K562 (cell line): ENCODE measurements around the gene KIFC3. TPM values are rescaled to one million over a fixed set of nuclear protein-coding genes. Genes with fewer than 3 reads are reported as not detected.

Experiments used
- ATAC-seq: fragments of 200-7000 bp; cut with Tn5 transposase; 3 replicates; pipeline ENCODE4 v1.9.1; 2020; ENCODE audit warnings: moderate library complexity
- BruUV-seq: library from RNA; stranded (reverse); fragments of 400-500 nt; replicated peaks from 2 replicates; lab custom pipeline; 2021; lab: Mats Ljungman, UMichigan
- CTCF ChIA-PET: fragments of 300-600 bp; formaldehyde crosslinking; extraction: SDS; loops from one replicate; lab custom pipeline; 2021; ENCODE audit warnings: low intra/inter-chr PET ratio; lab: Yijun Ruan, JAX
- POLR2A ChIA-PET: fragments of 300-600, 350-650 bp; sonication (Branson Sonifier 250); formaldehyde crosslinking; extraction: SDS; loops from one replicate; lab custom pipeline; 2021; ENCODE audit warnings: antibody characterized with exemption, inconsistent platforms; lab: Yijun Ruan, JAX
- DNase-seq, 4 experiments: peaks; one replicate each; pipeline versions ENCODE4 v3.0.0 to v3.0.0-alpha.2; 2011 to 2018; ENCODE audit warnings: low spot score in 3 of 4, mixed read lengths in 3 of 4; ENCODE audit errors: extremely low read depth in 1 of 4
- FAIRE-seq: peaks from 2 replicates; lab custom pipeline; 2011; peaks lifted over from hg19 to GRCh38; lab: Jason Lieb, UNC
- H2AFZ ChIP-seq: 2 replicates; pipeline ENCODE4 v1.6.0; 2011; ENCODE audit warnings: low read depth, low read length, control low read depth, inconsistent platforms
- H3K27ac ChIP-seq: fragments of 200-600 bp; 3 replicates; pipeline ENCODE4 v1.8.0; 2011; ENCODE audit warnings: low read depth, mild to moderate bottlenecking, control low read depth, inconsistent platforms, low read length, moderate library complexity, mixed read lengths; ENCODE audit errors: extremely low read depth
- H3K27me3 ChIP-seq, 2 experiments: fragments of 300-600 bp in 1 of 2; 2 replicates in 1 of 2; 3 replicates in 1 of 2; pipeline versions ENCODE4 v1.6.0 to v1.8.0; 2011; ENCODE audit warnings: inconsistent platforms in 2 of 2, low read length in 2 of 2, mild to moderate bottlenecking in 1 of 2, mixed read lengths in 1 of 2, moderate library complexity in 1 of 2; ENCODE audit not compliant: control insufficient read depth in 2 of 2, insufficient read depth in 2 of 2
- H3K36me3 ChIP-seq: fragments of 300-600 bp; 3 replicates; pipeline ENCODE4 v1.8.0; 2011; ENCODE audit warnings: mild to moderate bottlenecking, low read length, inconsistent platforms; ENCODE audit not compliant: control insufficient read depth, insufficient read depth
- H3K4me1 ChIP-seq, 2 experiments: fragments of 200-600 bp in 1 of 2; replicated peaks in 1 of 2; 2 replicates in 1 of 2; 3 replicates in 1 of 2; pipeline versions ENCODE4 v1.5.1 to v1.8.0; 2011; ENCODE audit warnings: inconsistent platforms in 2 of 2, low read length in 2 of 2, mild to moderate bottlenecking in 1 of 2, mixed read lengths in 1 of 2, moderate library complexity in 1 of 2; ENCODE audit not compliant: control insufficient read depth in 2 of 2, insufficient read depth in 2 of 2
- H3K4me2 ChIP-seq: 2 replicates; pipeline ENCODE4 v1.6.1; 2011; ENCODE audit warnings: low read length, control low read depth, inconsistent platforms, mixed read lengths; ENCODE audit not compliant: insufficient read depth
- H3K4me3 ChIP-seq: fragments of 200-600 bp; sonication (generic), shearing (Covaris generic); 2 replicates; pipeline ENCODE4 v1.5.1; 2016; ENCODE audit warnings: control low read depth, inconsistent platforms
- H3K79me2 ChIP-seq: fragments of 200-600 bp; 3 replicates; pipeline ENCODE4 v1.8.0; 2011; ENCODE audit warnings: low read length, inconsistent platforms; ENCODE audit not compliant: control insufficient read depth, insufficient read depth
- H3K9ac ChIP-seq, 2 experiments: 2 replicates each; pipeline versions ENCODE4 v1.6.0 to v1.6.1; 2011; ENCODE audit warnings: low read depth in 2 of 2, low read length in 2 of 2, control low read depth in 1 of 2, inconsistent platforms in 1 of 2, mild to moderate bottlenecking in 1 of 2, mixed read lengths in 1 of 2; ENCODE audit not compliant: insufficient read depth in 1 of 2
- H3K9me1 ChIP-seq: one replicate; pipeline ENCODE4 v1.6.0; 2011; ENCODE audit warnings: inconsistent platforms, mild to moderate bottlenecking, low read length, moderate library complexity; ENCODE audit not compliant: control insufficient read depth, insufficient read depth
- H3K9me3 ChIP-seq: replicated peaks from 2 replicates; pipeline ENCODE4 v1.5.1; 2011; ENCODE audit warnings: low read depth, low read length, inconsistent platforms; ENCODE audit not compliant: control insufficient read depth, insufficient read depth
- H4K20me1 ChIP-seq: replicated peaks from 2 replicates; pipeline ENCODE4 v1.6.1; 2011; ENCODE audit warnings: low read length, inconsistent platforms, mixed read lengths; ENCODE audit not compliant: control insufficient read depth, insufficient read depth
- CEBPG ChIP-seq, 3 experiments: fragments of 200-800 bp in 1 of 3; sonication (Bioruptor generic) in 1 of 3; sonication (generic) in 1 of 3; formaldehyde crosslinking in 1 of 3; IDR thresholded peaks in 2 of 3; conservative IDR thresholded peaks in 1 of 3; 2 replicates each; pipeline versions ENCODE4 v1.6.1 to v1.8.0; 2016 to 2022; ENCODE audit warnings: missing compliant biosample characterization in 2 of 3, missing genetic modification characterization in 2 of 3, mild to moderate bottlenecking in 1 of 3, missing genetic modification reagents in 1 of 3
- TRIM24 ChIP-seq, 2 experiments: fragments of 450-650 bp; IDR thresholded peaks; 2 replicates each; pipeline ENCODE4 v1.6.1; 2016
- ZNF134 ChIP-seq: fragments of 250-450 bp; sonication (Bioruptor Pico); conservative IDR thresholded peaks from 2 replicates; pipeline ENCODE4 v1.4.0; 2020
- ZNF408 ChIP-seq: fragments of 250-450 bp; sonication (Bioruptor Pico); IDR thresholded peaks from 2 replicates; pipeline ENCODE4 v1.4.0; 2020; ENCODE audit warnings: low read depth, mild to moderate bottlenecking, moderate library complexity
- ZNF584 ChIP-seq: fragments of 200-800 bp; sonication (Bioruptor generic); IDR thresholded peaks from 2 replicates; pipeline ENCODE4 v1.6.1; 2016; ENCODE audit warnings: low read depth, mild to moderate bottlenecking, missing genetic modification characterization, missing compliant biosample characterization
- WGBS: fragments of 100-300 bp; shearing (Covaris generic); methylation state at CpG from one replicate; pipeline ENCODE4 v1.1.6; 2016; ENCODE audit warnings: low coverage, mixed read lengths; ENCODE audit not compliant: insufficient coverage; ENCODE audit errors: missing lambda C conversion rate; 5-methylcytosine and 5-hydroxymethylcytosine counted together
- in situ Hi-C: fragments of 300-500 bp; cut with MboI; formaldehyde crosslinking; loops from 4 replicates; pipeline ENCODE4 v1.15.0; 2018; ENCODE audit warnings: inconsistent platforms, mixed read lengths
- intact Hi-C: fragments of 100-400 bp; cut with micrococcal nuclease; formaldehyde crosslinking; loops from 2 replicates; pipeline ENCODE4 v1.14.2; 2022
- polyA plus RNA-seq, 8 experiments: library from polyadenylated mRNA; depleted of rRNA in 4 of 8; stranded (reverse) in 5 of 8; unstranded in 3 of 8; fragments of >200 nt; fragmentation: Nextera tagmentation in 2 of 8; fragmentation: Illumina TruSeq in 1 of 8; extraction: Ambion mirVana in 2 of 8; extraction: Trizol in 1 of 8; gene quantifications; 2 replicates each; pipeline versions ENCODE4 v1.2.1 to v1.2.3, GENCODE V29; 2011 to 2014; ENCODE audit warnings: inconsistent platforms in 1 of 8, missing spikeins in 1 of 8
- total RNA-seq, 7 experiments: library from RNA; depleted of rRNA in 6 of 7; stranded (reverse); fragments of >200 nt in 6 of 7; fragmentation: Illumina TruSeq in 2 of 7; extraction: Trizol in 2 of 7; gene quantifications; 2 replicates each; pipeline versions ENCODE4 v1.2.1 to v1.2.3, GENCODE V29; 2011 to 2021; ENCODE audit warnings: low replicate concordance in 1 of 7
- TF ChIP-seq, protein P1 (sequence below), 2 experiments: fragments of 450-650 bp in 1 of 2; sonication (generic) in 1 of 2; formaldehyde crosslinking in 1 of 2; IDR thresholded peaks in 1 of 2; conservative IDR thresholded peaks in 1 of 2; 2 replicates each; pipeline versions ENCODE4 v1.6.1 to v1.8.1; 2016 to 2023; ENCODE audit warnings: mild to moderate bottlenecking in 2 of 2, moderate library complexity in 2 of 2, inconsistent platforms in 1 of 2, missing genetic modification reagents in 1 of 2
- TF ChIP-seq, protein P2 (sequence below): fragments of 450-650 bp; IDR thresholded peaks from 2 replicates; pipeline ENCODE4 v1.6.1; 2016
- TF ChIP-seq, protein P3 (sequence below), 2 experiments: fragments of 450-650 bp; IDR thresholded peaks; 2 replicates each; pipeline ENCODE4 v1.6.1; 2016; ENCODE audit warnings: mild to moderate bottlenecking in 2 of 2, borderline replicate concordance in 1 of 2, low read depth in 1 of 2, moderate library complexity in 1 of 2

The KIFC3 gene
- total and polyA plus RNA-seq, 9 of the 15 experiments (the other 6 are each of a cell fraction or from before 2014, with no cell fraction given), result 0.23 to 105 (median 26.2) TPM

DNA sequence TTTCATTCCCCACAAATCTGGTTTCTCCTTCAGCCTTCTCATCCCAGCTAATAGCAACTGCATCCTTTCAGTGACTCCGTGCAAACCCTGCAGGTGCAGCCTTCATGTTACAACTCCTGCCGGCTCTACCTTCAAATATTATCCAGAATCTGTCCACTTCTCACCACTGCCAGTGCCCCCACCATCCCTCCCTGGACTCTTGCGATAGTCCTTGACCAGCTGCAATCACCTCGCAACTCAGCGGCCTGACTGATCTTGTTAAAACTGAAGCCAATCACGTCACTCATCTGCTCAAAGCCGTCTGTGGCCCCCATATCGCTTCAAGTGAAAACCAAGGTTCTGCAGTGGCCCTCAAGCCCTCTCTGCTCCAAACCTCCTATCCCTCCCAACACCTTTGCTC is 42.8 kb upstream of the KIFC3 start:
- Histone ChIP-seq H3K4me1 (no peaks in the 10 kb centered on the region), H4K20me1 (no peaks in the 10 kb centered on the region), H3K27ac (no peak overlapping the region), H3K4me3 (no peak overlapping the region), H3K9ac (no peak overlapping the region), H3K36me3 (no peaks in the 10 kb centered on the region)
- ATAC-seq (no peak), DNase-seq (no peak)
- CTCF ChIA-PET, result no interaction called here
- TF ChIP-seq TRIM24 (IDR thresholded peaks at IDR 0.05) (peak in 1 of 2 experiments; percentile 14; a peak in 2 of 4 replicates), ZNF584 (CRISPR knock-in tag) (0 out of 2 replicates have a peak, but pooled peaks have one; percentile 33), ZNF408 (CRISPR knock-in tag) (no peak), ZNF134 (CRISPR knock-in tag) (no peak), CEBPG (CRISPR knock-in tag; IDR thresholded peaks at IDR 0.05) (peak; percentile 87), CEBPG (tag; conservative IDR thresholded peaks at IDR 0.05 in 1 of 2, IDR thresholded peaks at IDR 0.05 in 1 of 2) (peak in 1 of 2 experiments; percentile 68; a peak in 1 of 4 replicates)
- TF ChIP-seq, protein P1, sequence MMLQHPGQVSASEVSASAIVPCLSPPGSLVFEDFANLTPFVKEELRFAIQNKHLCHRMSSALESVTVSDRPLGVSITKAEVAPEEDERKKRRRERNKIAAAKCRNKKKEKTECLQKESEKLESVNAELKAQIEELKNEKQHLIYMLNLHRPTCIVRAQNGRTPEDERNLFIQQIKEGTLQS (IDR thresholded peaks at IDR 0.05), result 0 out of 2 replicates have a peak, but pooled peaks have one; percentile 9
- TF ChIP-seq, protein P1 (CRISPR knock-in tag; conservative IDR thresholded peaks at IDR 0.05), result no peak
- TF ChIP-seq, protein P2, sequence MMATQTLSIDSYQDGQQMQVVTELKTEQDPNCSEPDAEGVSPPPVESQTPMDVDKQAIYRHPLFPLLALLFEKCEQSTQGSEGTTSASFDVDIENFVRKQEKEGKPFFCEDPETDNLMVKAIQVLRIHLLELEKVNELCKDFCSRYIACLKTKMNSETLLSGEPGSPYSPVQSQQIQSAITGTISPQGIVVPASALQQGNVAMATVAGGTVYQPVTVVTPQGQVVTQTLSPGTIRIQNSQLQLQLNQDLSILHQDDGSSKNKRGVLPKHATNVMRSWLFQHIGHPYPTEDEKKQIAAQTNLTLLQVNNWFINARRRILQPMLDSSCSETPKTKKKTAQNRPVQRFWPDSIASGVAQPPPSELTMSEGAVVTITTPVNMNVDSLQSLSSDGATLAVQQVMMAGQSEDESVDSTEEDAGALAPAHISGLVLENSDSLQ, result peak; percentile 33; the same call in 1 of the 2 replicates
- TF ChIP-seq, protein P3, sequence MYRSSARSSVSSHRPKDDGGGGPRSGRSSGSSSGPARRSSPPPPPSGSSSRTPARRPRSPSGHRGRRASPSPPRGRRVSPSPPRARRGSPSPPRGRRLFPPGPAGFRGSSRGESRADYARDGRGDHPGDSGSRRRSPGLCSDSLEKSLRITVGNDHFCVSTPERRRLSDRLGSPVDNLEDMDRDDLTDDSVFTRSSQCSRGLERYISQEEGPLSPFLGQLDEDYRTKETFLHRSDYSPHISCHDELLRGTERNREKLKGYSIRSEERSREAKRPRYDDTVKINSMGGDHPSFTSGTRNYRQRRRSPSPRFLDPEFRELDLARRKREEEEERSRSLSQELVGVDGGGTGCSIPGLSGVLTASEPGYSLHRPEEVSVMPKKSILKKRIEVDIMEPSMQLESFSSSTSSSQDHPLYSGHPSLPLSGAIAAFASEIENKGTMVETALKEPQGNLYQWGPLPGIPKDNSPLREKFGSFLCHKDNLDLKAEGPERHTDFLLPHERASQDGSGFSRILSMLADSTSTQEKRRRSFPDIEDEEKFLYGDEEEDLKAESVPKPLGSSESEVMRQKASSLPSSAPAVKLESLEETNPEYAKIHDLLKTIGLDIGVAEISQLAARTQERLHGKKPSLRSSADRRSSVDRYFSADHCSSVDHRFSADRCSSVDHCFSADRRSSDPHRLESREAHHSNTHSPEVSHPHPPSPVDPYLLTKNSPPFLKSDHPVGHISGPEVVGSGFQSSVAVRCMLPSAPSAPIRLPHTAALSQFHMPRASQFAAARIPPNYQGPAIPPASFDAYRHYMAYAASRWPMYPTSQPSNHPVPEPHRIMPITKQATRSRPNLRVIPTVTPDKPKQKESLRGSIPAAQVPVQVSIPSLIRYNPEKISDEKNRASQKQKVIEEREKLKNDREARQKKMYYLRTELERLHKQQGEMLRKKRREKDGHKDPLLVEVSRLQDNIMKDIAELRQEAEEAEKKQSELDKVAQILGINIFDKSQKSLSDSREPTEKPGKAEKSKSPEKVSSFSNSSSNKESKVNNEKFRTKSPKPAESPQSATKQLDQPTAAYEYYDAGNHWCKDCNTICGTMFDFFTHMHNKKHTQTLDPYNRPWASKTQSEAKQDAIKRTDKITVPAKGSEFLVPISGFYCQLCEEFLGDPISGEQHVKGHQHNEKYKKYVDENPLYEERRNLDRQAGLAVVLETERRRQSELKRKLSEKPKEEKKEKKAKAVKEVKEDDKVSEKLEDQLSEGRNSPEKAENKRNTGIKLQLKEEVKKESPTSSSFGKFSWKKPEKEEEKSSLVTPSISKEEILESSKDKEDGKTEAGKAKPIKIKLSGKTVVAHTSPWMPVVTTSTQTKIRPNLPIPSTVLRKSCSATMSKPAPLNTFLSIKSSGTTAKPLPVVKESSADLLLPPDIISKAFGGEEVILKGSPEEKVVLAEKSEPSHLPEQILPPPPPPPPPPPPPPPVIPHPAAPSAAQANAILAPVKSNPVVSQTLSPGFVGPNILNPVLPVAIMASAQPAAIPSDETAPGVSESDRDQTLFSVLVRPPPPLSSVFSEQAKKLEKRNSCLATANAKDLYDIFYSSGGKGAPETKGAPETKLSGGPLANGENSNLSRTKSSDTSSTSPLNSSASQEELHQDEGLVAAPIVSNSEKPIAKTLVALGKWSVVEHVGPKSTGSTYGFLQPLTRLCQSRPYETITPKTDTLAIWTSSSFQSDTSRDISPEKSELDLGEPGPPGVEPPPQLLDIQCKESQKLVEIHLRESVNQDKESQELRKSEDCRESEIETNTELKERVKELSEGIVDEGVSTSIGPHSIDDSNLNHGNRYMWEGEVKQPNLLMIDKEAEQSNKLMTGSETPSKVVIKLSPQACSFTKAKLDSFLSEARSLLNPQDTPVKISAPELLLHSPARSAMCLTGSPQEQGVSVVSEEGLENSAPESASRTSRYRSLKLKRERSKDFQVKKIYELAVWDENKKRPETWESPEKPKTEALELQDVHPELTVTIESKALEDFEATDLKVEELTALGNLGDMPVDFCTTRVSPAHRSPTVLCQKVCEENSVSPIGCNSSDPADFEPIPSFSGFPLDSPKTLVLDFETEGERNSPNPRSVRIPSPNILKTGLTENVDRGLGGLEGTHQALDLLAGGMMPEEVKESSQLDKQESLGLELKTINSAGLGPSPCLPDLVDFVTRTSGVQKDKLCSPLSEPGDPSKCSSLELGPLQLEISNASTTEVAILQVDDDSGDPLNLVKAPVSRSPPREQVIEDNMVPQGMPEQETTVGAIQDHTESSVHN (IDR thresholded peaks at IDR 0.05; ENCODE audit: borderline replicate concordance in 1 of 2, low read depth in 1 of 2), result no peak
- TF ChIP-seq, all 486 proteins: peak for 5
- intact Hi-C loops (no loop called here), in situ Hi-C loops (no loop called here)
- Histone ChIP-seq H3K27me3 (peaks cover 26 to 59% of the 10 kb centered on the region in 2 experiments; a peak in 4 of 5 replicates), H2AFZ (no peak overlapping the region), H3K79me2 (no peaks in the 10 kb centered on the region), H3K9me1 (no peaks in the 10 kb centered on the region), H3K4me2 (no peak overlapping the region), H3K9me3 (no peaks in the 10 kb centered on the region)
- no TSS peak for BruUV-seq
- POLR2A ChIA-PET, result interaction anchor here (0.6 to 1.1 kb wide), 3 partner anchors 15 to 22 kb away, joined by 3 read pairs; no protein-coding TSS in a partner anchor
- WGBS, result under 1% methylated on average over 8 of the region's 8 CpGs
- no peak for FAIRE-seq
